MM.1S (cell line): ENCODE results near the gene POLL.

Experiments
- DNase-seq: peaks from one replicate; pipeline ENCODE4 v3.0.0-alpha.2; 2015
- H2AFZ ChIP-seq: fragments of 300-600 bp; sonication (generic); 2 replicates; pipeline ENCODE4 v1.6.0; 2016; ENCODE audit warnings: antibody characterized with exemption, low read length
- H3F3A ChIP-seq: fragments of 300-600 bp; sonication (generic); 2 replicates; pipeline ENCODE4 v1.6.1; 2016; ENCODE audit warnings: mild to moderate bottlenecking, antibody characterized with exemption, low read length, moderate library complexity, mixed read lengths; ENCODE audit not compliant: insufficient read depth
- H3K27ac ChIP-seq: fragments of 300-600 bp; sonication (generic); 2 replicates; pipeline ENCODE4 v1.5.1; 2016; ENCODE audit warnings: mild to moderate bottlenecking, low read length
- H3K27me3 ChIP-seq: fragments of 300-600 bp; sonication (generic); replicated peaks from 2 replicates; pipeline ENCODE4 v1.6.0; 2016; ENCODE audit warnings: low read length; ENCODE audit not compliant: insufficient read depth
- H3K36me3 ChIP-seq: fragments of 300-600 bp; sonication (generic); replicated peaks from 2 replicates; pipeline ENCODE4 v1.6.1; 2016; ENCODE audit warnings: mild to moderate bottlenecking, low read length, mixed read lengths; ENCODE audit not compliant: insufficient read depth
- H3K4me1 ChIP-seq: fragments of 300-600 bp; sonication (generic); 2 replicates; pipeline ENCODE4 v1.6.1; 2016; ENCODE audit warnings: low read length, mixed read lengths
- H3K4me2 ChIP-seq: fragments of 300-600 bp; sonication (generic); 2 replicates; pipeline ENCODE4 v1.6.0; 2016; ENCODE audit warnings: low read depth, low read length
- H3K4me3 ChIP-seq: fragments of 300-600 bp; sonication (generic); 2 replicates; pipeline ENCODE4 v1.5.1; 2016; ENCODE audit warnings: low read length, mixed read lengths
- H3K79me2 ChIP-seq: fragments of 300-600 bp; sonication (generic); 2 replicates; pipeline ENCODE4 v1.6.1; 2016; ENCODE audit warnings: mixed run types, low read length, mixed read lengths
- H3K9ac ChIP-seq: fragments of 300-600 bp; sonication (generic); 2 replicates; pipeline ENCODE4 v1.6.1; 2016; ENCODE audit warnings: low read length, mixed read lengths
- H3K9me2 ChIP-seq: fragments of 300-600 bp; sonication (generic); replicated peaks from 2 replicates; pipeline ENCODE4 v1.6.1; 2016; ENCODE audit warnings: mild to moderate bottlenecking, low read length, mixed read lengths; ENCODE audit not compliant: insufficient read depth
- H3K9me3 ChIP-seq: fragments of 300-600 bp; sonication (generic); replicated peaks from 2 replicates; pipeline ENCODE4 v1.6.1; 2016; ENCODE audit warnings: mild to moderate bottlenecking, low read length, mixed read lengths; ENCODE audit not compliant: insufficient read depth
- H4K20me1 ChIP-seq: fragments of 300-600 bp; sonication (generic); 2 replicates; pipeline ENCODE4 v1.6.1; 2016; ENCODE audit warnings: mild to moderate bottlenecking, low read length, moderate library complexity, mixed read lengths; ENCODE audit not compliant: insufficient read depth
- EZH2 ChIP-seq: fragments of 300-600 bp; sonication (generic); optimal IDR thresholded peaks from 2 replicates; pipeline ENCODE3; 2017; ENCODE audit warnings: low read depth, mild to moderate bottlenecking, antibody characterized with exemption, low read length, mixed read lengths
- EZH2phosphoT487 ChIP-seq: fragments of 300-600 bp; sonication (generic); IDR thresholded peaks from 2 replicates; pipeline ENCODE4 v1.6.1; 2018; ENCODE audit warnings: antibody characterized with exemption, low read length
- TF ChIP-seq, protein P1 (sequence below): fragments of 300-600 bp; sonication (generic); IDR thresholded peaks from 2 replicates; pipeline ENCODE4 v1.5.1; 2016; ENCODE audit warnings: antibody characterized with exemption, low read length, mixed read lengths

The POLL gene

DNA sequence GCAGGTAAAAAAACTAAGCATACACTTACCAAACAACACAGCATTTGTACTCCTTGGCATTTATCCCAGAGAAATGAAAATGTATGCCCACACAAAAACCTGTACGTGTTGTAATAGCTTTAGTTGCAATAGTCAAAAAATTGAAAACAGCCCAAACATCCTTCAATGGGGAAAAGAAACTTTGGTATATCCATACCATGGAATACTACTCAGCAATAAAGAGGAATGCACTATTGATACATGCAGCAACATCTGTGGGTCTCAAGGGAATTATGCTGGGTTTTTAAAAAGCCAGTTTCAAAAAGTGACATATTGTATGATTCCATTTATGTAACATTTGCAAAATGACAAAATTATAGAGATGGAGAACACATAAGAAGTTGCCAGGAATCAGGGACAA lies 35.5 kb upstream of the POLL start:
- no peaks in the 10 kb centered on the region for H3K79me2 ChIP-seq
- no peak overlapping the region for H3K4me3 ChIP-seq
- no peak overlapping the region for H3K9ac ChIP-seq
- H3K36me3 ChIP-seq, result 0 out of 2 replicates have a peak, but pooled peaks cover 2% of the 10 kb centered on the region
- DNase-seq, result no peak
- no peaks in the 10 kb centered on the region for H3K4me1 ChIP-seq
- H3K4me2 ChIP-seq, result no peak overlapping the region
- no peak for TF ChIP-seq EZH2
- TF ChIP-seq, protein P1, sequence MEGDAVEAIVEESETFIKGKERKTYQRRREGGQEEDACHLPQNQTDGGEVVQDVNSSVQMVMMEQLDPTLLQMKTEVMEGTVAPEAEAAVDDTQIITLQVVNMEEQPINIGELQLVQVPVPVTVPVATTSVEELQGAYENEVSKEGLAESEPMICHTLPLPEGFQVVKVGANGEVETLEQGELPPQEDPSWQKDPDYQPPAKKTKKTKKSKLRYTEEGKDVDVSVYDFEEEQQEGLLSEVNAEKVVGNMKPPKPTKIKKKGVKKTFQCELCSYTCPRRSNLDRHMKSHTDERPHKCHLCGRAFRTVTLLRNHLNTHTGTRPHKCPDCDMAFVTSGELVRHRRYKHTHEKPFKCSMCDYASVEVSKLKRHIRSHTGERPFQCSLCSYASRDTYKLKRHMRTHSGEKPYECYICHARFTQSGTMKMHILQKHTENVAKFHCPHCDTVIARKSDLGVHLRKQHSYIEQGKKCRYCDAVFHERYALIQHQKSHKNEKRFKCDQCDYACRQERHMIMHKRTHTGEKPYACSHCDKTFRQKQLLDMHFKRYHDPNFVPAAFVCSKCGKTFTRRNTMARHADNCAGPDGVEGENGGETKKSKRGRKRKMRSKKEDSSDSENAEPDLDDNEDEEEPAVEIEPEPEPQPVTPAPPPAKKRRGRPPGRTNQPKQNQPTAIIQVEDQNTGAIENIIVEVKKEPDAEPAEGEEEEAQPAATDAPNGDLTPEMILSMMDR, result no peak
- TF ChIP-seq EZH2phosphoT487, result no peak
- no peaks in the 10 kb centered on the region for H4K20me1 ChIP-seq
- no peaks in the 10 kb centered on the region for H3K9me2 ChIP-seq
- no peaks in the 10 kb centered on the region for H3K27me3 ChIP-seq
- H3K27ac ChIP-seq, result no peak overlapping the region
- no peak overlapping the region for H2AFZ ChIP-seq
- no peaks in the 10 kb centered on the region for H3K9me3 ChIP-seq
- no peaks in the 10 kb centered on the region for H3F3A ChIP-seq

DNA sequence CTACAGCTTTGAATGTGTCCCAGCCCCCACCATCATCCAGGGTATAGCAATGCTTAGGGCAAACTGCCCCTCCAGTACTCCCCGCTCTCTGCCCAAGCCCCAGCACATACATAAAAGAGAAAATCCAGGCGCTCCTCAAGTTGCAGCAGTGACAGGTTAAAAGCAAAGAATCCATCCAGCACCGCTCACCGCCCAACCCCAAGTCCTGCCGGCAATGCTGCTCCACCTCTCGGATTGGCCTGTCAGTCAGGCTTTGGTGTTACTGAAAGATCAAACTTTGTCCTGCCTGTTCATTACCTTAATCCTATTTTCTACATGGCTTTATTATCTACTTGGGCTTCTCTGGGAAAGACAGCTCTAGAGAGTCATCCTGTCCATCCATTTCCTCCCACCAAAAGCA lies 31.9 kb upstream of the POLL start:
- no peak overlapping the region for H3K9ac ChIP-seq
- H3K27ac ChIP-seq, result no peak overlapping the region
- no peaks in the 10 kb centered on the region for H3K27me3 ChIP-seq
- no peak overlapping the region for H3K4me3 ChIP-seq
- H3K9me2 ChIP-seq, result no peaks in the 10 kb centered on the region
- H4K20me1 ChIP-seq, result no peaks in the 10 kb centered on the region
- H3K36me3 ChIP-seq, result 0 out of 2 replicates have a peak, but pooled peaks cover 2% of the 10 kb centered on the region
- H3K79me2 ChIP-seq, result no peaks in the 10 kb centered on the region
- H2AFZ ChIP-seq, result no peak overlapping the region
- no peaks in the 10 kb centered on the region for H3F3A ChIP-seq
- no peak overlapping the region for H3K4me2 ChIP-seq
- DNase-seq, result no peak
- H3K9me3 ChIP-seq, result no peaks in the 10 kb centered on the region
- no peaks in the 10 kb centered on the region for H3K4me1 ChIP-seq
- TF ChIP-seq EZH2phosphoT487 (no peak), EZH2 (no peak)
- TF ChIP-seq, protein P1, result no peak

DNA sequence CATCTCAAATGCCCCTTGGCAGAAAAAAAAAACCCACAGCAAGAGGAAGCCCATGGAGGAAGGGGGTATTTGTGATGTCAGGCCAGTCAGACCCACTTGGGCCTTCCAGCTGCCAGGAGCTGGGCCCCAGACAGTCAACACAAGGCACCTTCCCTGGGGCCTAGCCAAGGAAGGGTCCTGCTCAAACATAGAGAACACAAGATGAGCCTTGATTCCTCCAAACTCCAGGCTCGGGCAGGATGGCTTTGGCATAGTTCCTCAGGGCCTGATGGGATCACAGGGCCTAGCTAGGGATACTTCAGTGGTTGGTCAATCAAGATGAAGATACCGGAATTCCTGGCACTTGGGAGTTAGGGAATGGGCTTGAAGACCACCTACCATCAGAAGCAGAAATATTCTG lies 30.8 kb upstream of the POLL start:
- Histone ChIP-seq H3K4me3 (no peak overlapping the region), H3K9ac (no peak overlapping the region), H3K27me3 (no peaks in the 10 kb centered on the region), H3K9me2 (no peaks in the 10 kb centered on the region), H3F3A (no peaks in the 10 kb centered on the region), H3K27ac (no peak overlapping the region), H3K36me3 (no peaks in the 10 kb centered on the region), H3K4me2 (no peak overlapping the region), H3K9me3 (no peaks in the 10 kb centered on the region), H2AFZ (no peak overlapping the region), H4K20me1 (no peaks in the 10 kb centered on the region), H3K4me1 (no peaks in the 10 kb centered on the region), H3K79me2 (no peaks in the 10 kb centered on the region)
- no peak for DNase-seq
- TF ChIP-seq EZH2phosphoT487, result no peak
- TF ChIP-seq, protein P1, result no peak
- TF ChIP-seq EZH2, result no peak
